HG02981 (cell line): ENCODE data around the gene CTPS2.
"Not testable (repeated sequence)": the region's sequence is repeated elsewhere in the genome, so short reads cannot be mapped to it uniquely, and the experiment has no call there.

Experiments
- ATAC-seq: cut with Tn5 transposase; IDR thresholded peaks from one replicate; pipeline ENCODE4 v1.9.1; 2021; ENCODE audit warnings: mild to moderate bottlenecking, moderate library complexity; ENCODE audit not compliant: unreplicated experiment

Gene CTPS2

DNA sequence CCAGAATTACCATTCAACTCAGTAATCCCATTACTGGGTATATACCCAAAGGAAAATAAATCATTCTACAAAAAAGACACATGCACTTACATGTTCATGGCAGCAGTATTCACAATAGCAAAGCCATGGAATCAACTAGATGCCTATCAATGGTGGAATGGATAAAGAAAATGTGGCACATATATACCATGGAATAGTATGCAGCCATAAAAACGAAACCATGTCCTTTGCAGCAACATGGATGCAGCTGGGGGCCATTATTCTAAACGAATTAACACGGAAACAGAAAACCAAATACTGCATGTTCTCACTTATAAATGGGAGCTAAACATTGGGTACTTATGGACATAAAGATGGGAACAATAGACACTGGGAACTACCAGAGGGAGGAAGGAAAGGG, 101.8 kb downstream of the CTPS2 start:
- not testable (repeated sequence) for ATAC-seq

GRCh38 chrX:16610121-16610621, 102.3 kb downstream of the CTPS2 start:
- ATAC-seq = no peak

- no peak for ATAC-seq
Observed at GRCh38 chrX:16606142-16606720, 106.2 kb downstream of the CTPS2 start.

DNA sequence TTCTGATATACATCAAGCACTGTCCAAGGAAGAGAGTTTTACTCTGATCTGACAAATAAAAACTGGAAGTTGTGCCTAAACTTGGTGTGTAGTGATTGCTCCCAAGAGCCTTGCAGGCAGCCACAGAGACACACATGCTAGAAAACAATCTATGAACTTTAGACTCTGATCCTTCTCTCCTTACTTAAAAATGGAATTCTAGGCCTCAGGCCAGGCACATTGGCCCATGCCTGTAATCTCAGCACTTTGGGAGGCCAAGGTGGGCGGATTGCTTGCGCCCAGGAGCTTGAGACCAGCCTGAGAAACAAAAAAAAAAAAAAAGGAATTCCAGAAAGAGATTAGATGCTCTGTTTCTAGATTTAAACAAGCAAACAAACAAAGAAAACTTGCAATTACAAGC, 108.1 kb downstream of the CTPS2 start:
- ATAC-seq = no peak

DNA sequence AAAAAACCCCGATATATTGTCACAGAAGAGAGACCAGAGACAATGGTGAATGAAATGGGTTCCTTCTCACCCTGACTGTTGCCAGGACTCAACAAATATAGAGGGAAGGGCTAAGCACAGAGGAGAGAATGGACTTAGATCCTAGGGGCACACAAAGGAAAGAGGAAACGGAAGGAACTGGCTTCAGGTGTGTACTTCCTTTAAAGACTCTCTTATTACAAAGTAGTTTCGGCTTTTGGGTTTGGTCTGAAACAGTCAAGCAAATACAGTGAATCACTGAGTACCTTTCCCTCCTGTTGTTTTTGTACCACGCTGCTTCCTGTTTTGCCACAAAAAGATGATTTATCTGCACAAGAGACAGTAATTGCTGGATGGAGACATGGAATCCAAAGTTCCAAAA, 108.6 kb downstream of the CTPS2 start:
- ATAC-seq = no peak

DNA sequence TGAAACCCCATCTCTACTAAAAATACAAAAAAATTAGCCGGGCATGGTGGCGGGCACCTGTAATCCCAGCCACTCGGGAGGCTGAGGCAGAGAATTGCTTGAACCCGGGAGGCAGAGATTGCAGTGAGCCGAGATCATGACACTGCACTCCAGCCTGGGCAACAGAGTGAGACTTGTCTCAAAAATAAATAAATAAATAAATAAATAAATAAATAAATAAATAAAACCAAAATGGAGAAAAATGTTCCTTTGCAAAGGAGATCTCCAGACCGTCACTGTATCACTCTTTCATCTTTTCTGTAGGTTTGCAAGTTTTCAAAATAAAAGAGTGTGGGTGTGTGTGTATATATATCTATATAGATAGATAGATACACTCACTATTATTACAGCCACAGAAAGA, 109.2 kb downstream of the CTPS2 start:
- not testable (repeated sequence) for ATAC-seq

GRCh38 chrX:16601885-16602284, 110.6 kb downstream of the CTPS2 start:
- ATAC-seq = no peak

DNA sequence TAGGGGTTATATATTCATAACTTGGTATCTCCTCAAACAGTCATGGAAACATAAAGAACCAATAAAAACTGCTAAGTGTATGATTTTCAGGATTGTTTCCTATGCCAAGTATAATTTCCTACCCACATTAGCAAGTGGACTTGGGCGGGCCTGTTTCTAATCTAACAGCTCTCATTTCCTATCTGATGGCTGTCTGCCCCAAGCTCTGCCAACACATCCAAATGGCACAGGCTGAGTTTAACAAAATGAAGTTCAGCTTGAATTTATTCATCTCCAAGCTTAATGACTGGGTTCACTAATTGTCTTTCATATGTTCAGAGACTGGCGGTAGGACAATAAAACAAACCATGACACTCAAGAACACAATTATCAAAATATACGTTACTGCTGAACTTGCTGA, 118.0 kb downstream of the CTPS2 start:
- no peak for ATAC-seq

DNA sequence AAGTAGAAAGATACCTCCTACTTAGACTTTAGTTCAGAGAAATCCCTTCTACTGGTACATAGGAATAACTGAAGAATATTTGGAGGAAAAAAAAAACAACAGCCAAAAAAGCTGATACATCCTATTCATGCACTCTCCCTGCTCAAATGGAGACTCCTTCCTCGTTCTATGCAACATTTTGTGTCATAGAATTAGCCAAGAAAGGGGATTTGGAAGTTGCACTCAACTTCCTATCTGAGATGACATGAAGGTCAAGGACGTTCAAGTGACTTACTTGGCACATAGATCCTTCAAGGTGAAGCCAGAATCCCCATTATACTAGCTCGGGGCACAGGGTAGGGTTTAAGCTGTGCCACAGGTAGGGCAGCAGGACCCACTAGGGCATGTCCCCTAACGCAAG, 118.7 kb downstream of the CTPS2 start:
- no peak for ATAC-seq

DNA sequence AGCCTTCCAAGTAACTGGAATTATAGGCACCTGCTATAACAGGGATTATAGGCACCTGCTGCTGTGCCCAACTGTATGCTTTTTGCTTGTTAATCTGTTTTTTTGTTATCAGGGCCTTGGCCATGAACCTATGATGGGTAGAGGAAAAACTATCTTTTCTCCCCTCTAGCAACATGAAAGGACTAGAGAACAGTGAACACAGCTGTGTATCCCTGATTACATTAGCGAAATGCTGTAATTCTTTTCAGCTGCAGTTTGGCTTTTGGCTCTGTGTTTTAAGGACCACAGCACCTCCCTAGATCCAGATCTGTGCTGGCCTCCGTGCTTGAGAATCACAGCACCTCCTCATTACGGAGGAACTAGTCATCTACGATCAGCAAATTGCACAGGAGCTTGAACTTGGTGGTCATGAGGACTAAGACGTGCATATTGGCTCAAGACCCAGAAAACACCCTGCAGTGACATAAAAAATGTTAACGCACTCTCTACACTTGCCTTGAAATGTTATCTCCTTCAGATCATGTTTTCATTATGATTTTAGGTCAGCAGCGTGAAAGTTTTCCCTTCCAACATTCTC, 120.2 kb downstream of the CTPS2 start:
- no peak for ATAC-seq

DNA sequence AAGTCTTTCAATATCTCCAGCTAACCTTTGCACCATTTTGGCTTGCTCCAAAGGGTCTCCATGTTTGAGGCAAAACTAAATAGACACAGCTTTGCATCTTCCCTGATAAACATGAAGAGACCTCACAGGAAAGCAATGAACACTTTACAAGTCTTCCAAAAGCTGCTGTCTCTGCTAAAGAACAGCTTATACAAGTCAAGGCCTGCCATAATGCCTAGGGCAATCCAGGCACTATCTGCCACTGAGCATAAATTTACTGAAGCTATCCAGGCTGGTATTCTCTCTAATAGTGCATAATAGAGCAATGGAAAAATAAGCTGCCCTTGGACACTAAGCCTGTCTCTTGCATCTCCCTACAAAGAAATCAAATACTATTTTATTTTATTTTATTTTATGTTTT, 122.6 kb downstream of the CTPS2 start:
- no peak for ATAC-seq

GRCh38 chrX:16589211-16589610, 123.3 kb downstream of the CTPS2 start:
- no peak for ATAC-seq

GRCh38 chrX:16588266-16588665, 124.2 kb downstream of the CTPS2 start:
- ATAC-seq = no peak

- no peak for ATAC-seq
Observed at GRCh38 chrX:16587836-16588235, 124.6 kb downstream of the CTPS2 start.

- no peak for ATAC-seq
Observed at GRCh38 chrX:16586377-16587112, 125.9 kb downstream of the CTPS2 start.

DNA sequence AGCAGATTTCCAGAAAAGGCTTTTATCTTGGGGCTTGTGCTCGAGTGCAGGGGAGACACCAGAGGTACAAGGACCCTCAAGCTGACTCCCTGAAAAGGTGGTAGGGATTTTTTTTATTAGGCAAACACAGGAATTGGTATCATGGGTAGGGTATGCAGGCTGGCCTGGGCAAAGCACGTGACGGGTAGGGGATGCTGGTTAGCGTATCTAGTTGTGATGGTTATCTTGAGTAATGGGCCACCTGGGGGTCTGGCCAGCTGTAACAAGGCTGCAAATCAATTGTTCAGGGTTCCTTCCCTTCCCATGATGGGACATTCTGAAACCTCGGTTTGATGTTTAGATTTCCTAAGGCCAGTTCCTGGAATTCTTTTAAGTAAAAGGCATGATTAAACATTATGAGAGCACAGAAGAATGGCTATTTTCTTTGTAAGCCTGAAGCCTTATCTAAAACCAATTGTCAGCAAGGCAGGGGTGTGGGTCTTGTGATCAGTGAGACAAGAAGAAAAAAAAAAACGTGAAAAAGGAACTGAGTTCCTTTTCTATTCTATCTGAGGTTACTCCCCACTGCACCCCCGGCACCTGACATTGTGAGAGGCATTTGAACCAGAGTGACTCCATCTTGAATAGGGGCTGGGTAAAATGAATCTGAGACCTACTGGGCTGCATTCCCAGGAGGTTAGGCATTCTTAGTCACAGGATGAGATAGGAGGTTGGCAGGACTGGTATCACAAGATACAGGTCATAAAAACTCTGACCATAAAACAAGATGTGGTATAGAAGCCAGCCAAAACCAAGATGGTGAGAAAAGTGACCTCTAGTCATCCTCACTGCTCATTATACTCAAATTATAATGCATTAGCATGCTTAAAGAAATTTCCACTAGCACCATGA, 126.7 kb downstream of the CTPS2 start:
- no peak for ATAC-seq

DNA sequence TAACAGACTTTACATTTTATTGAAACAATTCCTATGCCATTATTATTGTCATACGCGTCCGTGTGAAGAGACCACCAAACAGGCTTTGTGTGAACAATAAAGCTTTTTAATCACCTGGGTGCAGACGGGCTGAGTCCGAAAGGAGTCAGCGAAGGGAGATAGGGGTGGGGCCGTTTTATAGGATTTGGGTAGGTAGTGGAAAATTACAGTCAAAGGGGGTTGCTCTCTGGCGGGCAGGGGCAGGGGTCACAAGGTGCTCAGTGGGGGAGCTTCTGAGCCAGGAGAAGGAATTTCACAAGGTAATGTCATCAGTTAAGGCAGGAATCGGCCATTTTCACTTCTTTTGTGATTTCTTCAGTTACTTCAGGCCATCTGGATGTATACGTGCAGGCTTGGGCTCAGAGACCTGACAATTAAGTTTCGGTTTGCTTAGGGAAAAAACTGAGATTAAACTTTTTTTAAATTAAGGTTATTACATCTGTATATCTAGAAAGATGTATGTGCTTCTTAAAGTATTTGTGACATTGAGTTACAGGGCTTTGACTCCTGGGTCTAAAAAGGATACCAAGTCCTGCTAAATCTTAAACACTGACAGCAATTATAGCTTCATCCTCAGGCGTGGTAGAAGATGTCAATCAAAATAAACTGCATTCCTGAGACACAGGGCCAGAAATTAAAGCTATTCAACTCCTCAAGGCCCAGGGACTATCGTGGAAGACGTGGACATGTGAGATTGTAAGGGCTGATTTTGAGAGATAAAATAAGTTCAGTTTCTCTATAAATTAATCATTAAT, 132.3 kb downstream of the CTPS2 start:
- not testable (repeated sequence) for ATAC-seq

- ATAC-seq = no peak
Observed at GRCh38 chrX:16579517-16579916, 133.0 kb downstream of the CTPS2 start.

DNA sequence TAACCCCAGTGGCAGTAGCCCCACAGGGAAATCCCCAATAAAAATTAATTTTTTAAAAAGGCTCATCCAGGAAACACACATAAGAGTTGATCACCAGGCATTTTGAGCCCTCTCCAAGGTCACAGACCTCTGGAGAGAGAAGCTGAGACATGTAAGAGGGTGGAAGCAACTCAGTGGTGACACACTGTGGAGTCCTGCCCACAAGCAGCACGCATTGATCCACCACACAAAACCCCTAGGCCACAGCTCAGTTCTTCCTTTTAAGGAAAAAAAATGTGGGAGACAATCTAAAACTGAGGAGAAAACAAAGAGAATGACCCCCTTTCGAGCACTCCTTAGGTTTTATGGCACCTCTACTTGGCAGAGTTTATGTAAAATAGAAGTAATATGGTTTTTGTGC, 134.3 kb downstream of the CTPS2 start:
- no peak for ATAC-seq

DNA sequence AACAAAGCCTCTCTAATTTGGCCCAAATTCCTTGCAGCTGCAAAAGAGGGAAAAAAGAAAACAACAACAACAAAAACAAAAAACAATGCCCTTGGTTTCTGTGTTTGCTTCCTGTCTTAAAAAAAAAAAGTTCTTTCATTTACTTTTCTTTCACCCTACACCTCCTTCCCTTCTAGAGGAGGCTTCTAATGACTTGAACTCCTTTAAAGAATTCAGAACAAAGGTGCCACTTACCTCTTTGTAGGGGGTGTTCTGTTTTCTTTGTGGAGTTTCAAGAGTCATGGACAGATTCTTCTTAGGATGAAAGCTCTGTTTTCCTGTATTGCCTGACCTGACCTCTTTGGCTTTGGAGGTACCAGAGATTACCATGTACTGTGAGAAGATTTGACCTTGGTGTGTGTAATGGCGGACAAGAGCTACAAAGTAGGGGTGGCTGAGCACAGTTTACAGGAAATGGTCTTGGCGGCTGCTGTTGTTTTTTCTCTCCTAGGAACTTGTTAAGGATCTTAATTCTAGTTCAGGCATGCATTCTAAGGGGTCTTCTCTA, 134.9 kb downstream of the CTPS2 start:
- no peak for ATAC-seq
